OCI-LY3 (cell line): ENCODE data around the gene SLC4A7.
"Not testable (repeated sequence)": the region's sequence is repeated elsewhere in the genome, so short reads cannot be mapped to it uniquely, and the experiment has no call there.

Experiments
- H2AFZ ChIP-seq: fragments of 200-600, 300-600 bp; shearing (Covaris generic); 2 replicates; pipeline ENCODE4 v1.6.0; 2014; ENCODE audit warnings: antibody characterized with exemption, low read depth, low read length
- H3K27ac ChIP-seq: fragments of 200-600, 300-600 bp; sonication (generic); 2 replicates; pipeline ENCODE4 v1.5.1; 2014; ENCODE audit warnings: mild to moderate bottlenecking, low read length, moderate library complexity, mixed read lengths
- H3K27me3 ChIP-seq: fragments of 200-600, 300-600 bp; sonication (generic); 2 replicates; pipeline ENCODE4 v1.6.1; 2014; ENCODE audit warnings: low read depth, low read length, mixed read lengths
- H3K36me3 ChIP-seq: fragments of 200-600, 300-600 bp; sonication (generic); replicated peaks from 2 replicates; pipeline ENCODE3; 2014; ENCODE audit warnings: low read depth, low read length, mixed read lengths
- H3K4me1 ChIP-seq: fragments of 300-600, 200-600 bp; sonication (generic); 2 replicates; pipeline ENCODE4 v1.6.1; 2014; ENCODE audit warnings: low read length, mixed read lengths
- H3K4me2 ChIP-seq: fragments of 200-600, 300-600 bp; sonication (generic); 2 replicates; pipeline ENCODE4 v1.6.1; 2014; ENCODE audit warnings: low read length, mixed read lengths
- H3K4me3 ChIP-seq: fragments of 300-600, 200-600 bp; sonication (generic); 2 replicates; pipeline ENCODE4 v1.5.1; 2014; ENCODE audit warnings: antibody characterized with exemption, mild to moderate bottlenecking, low read length, moderate library complexity
- H3K79me2 ChIP-seq: fragments of 300-600, 200-600 bp; shearing (Covaris generic); 2 replicates; pipeline ENCODE4 v1.6.1; 2014; ENCODE audit warnings: mild to moderate bottlenecking, low read length, mixed read lengths
- H3K9ac ChIP-seq: fragments of 300-600, 200-600 bp; shearing (Covaris generic); 2 replicates; pipeline ENCODE4 v1.6.0; 2014; ENCODE audit warnings: mild to moderate bottlenecking, low read length, moderate library complexity
- H3K9me3 ChIP-seq: fragments of 200-600, 300-600 bp; shearing (Covaris generic); 2 replicates; pipeline ENCODE4 v1.6.1; 2014; ENCODE audit warnings: low read length, mixed read lengths; ENCODE audit not compliant: insufficient read depth
- H4K20me1 ChIP-seq: fragments of 200-600, 300-600 bp; sonication (generic); 2 replicates; pipeline ENCODE4 v1.6.1; 2016; ENCODE audit warnings: low read length, mixed read lengths; ENCODE audit not compliant: insufficient read depth
- EZH2phosphoT487 ChIP-seq: fragments of 200-600 bp; shearing (Covaris generic); IDR thresholded peaks from 2 replicates; pipeline ENCODE4 v1.6.1; 2018; ENCODE audit warnings: antibody characterized with exemption, mixed run types, low read depth
- TF ChIP-seq, protein P1 (sequence below): fragments of 200-600, 300-600 bp; sonication (generic); IDR thresholded peaks from 2 replicates; pipeline ENCODE4 v1.5.1; 2014; ENCODE audit warnings: antibody characterized with exemption, low read length, low read depth

The SLC4A7 gene

DNA sequence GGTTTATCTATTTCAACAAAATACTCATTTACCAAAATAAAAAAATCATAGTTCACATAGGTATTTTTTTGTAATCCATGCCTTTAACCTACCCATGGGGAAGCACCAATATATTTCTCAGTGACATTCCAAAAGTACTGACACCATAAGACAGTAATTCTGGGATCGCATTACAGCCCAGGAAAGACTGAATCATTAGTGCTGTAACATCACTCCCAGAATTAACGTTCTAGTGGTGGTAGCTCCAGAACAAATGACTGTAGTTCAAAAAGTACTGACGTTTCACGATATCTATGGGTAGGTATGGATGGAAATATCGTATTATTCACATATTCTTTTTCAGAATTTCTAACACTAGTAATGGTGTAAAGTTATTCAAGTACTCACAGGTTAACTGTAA is 60.7 kb downstream of the SLC4A7 start:
- Histone ChIP-seq H3K9me3 (no peaks in the 10 kb centered on the region), H3K4me3 (no peak overlapping the region), H2AFZ (no peak overlapping the region), H3K4me2 (no peak overlapping the region), H3K36me3 (peaks cover 45% of the 10 kb centered on the region), H3K27me3 (no peaks in the 10 kb centered on the region), H3K9ac (no peak overlapping the region), H3K27ac (no peak overlapping the region), H3K79me2 (peaks cover 5% of the 10 kb centered on the region; the same call in 1 of the 2 replicates), H3K4me1 (no peaks in the 10 kb centered on the region), H4K20me1 (no peaks in the 10 kb centered on the region)
- TF ChIP-seq, protein P1, sequence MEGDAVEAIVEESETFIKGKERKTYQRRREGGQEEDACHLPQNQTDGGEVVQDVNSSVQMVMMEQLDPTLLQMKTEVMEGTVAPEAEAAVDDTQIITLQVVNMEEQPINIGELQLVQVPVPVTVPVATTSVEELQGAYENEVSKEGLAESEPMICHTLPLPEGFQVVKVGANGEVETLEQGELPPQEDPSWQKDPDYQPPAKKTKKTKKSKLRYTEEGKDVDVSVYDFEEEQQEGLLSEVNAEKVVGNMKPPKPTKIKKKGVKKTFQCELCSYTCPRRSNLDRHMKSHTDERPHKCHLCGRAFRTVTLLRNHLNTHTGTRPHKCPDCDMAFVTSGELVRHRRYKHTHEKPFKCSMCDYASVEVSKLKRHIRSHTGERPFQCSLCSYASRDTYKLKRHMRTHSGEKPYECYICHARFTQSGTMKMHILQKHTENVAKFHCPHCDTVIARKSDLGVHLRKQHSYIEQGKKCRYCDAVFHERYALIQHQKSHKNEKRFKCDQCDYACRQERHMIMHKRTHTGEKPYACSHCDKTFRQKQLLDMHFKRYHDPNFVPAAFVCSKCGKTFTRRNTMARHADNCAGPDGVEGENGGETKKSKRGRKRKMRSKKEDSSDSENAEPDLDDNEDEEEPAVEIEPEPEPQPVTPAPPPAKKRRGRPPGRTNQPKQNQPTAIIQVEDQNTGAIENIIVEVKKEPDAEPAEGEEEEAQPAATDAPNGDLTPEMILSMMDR, result no peak
- no peak for TF ChIP-seq EZH2phosphoT487

DNA sequence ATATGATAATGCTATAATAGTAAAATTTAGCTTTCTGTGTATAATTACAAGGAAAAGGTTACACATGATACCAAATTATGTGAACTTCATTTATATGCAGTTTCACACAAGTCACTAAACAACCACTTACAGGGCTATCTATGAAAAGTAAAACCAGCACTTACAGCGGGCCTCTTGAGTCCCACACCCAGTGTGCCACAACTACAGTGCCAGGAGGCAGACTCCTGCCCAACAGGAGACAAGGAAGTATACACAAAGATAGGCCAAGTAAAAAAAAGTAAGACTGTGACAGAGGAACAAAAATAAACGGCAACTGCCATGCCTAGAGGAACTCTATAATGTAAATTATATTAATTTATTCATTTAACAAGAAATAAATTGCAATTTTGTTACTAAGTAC is 61.6 kb downstream of the SLC4A7 start:
- Histone ChIP-seq H3K27me3 (no peaks in the 10 kb centered on the region), H3K27ac (no peak overlapping the region), H2AFZ (no peak overlapping the region), H3K4me1 (no peaks in the 10 kb centered on the region), H3K9ac (no peak overlapping the region), H3K9me3 (no peaks in the 10 kb centered on the region), H4K20me1 (no peaks in the 10 kb centered on the region), H3K4me2 (no peak overlapping the region), H3K4me3 (no peak overlapping the region), H3K79me2 (peaks cover 5% of the 10 kb centered on the region; the same call in 1 of the 2 replicates), H3K36me3 (peaks cover 48% of the 10 kb centered on the region)
- TF ChIP-seq, protein P1, result no peak
- no peak for TF ChIP-seq EZH2phosphoT487

DNA sequence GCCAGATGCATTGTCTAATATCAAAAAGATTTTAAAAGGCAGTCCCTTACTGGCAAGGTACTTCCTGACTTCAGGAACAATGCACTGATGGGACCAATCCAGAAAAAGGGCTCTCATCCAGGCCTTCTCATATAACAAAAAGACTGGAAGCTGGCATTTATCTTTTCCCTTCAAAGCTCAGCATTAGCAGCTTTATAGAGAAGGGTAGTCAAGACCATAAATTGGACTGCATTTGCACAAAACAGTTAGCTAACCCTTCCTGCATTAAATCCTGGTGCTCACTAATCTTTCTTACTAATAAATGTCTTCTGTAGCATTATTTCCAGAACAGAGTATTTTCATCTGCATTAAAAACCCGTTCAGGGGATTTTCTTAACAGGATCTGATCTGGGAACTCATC is 69.0 kb downstream of the SLC4A7 start:
- no peak overlapping the region for H3K27ac ChIP-seq
- H3K9ac ChIP-seq, result no peak overlapping the region
- H3K4me2 ChIP-seq, result no peak overlapping the region
- peaks cover 61% of the 10 kb centered on the region for H3K36me3 ChIP-seq
- H3K79me2 ChIP-seq, result no peaks in the 10 kb centered on the region
- TF ChIP-seq EZH2phosphoT487, result no peak
- TF ChIP-seq, protein P1, result no peak
- no peak overlapping the region for H3K4me3 ChIP-seq
- no peak overlapping the region for H2AFZ ChIP-seq
- H3K9me3 ChIP-seq, result no peaks in the 10 kb centered on the region
- H3K27me3 ChIP-seq, result no peaks in the 10 kb centered on the region
- H4K20me1 ChIP-seq, result no peaks in the 10 kb centered on the region
- H3K4me1 ChIP-seq, result peaks cover 8% of the 10 kb centered on the region

DNA sequence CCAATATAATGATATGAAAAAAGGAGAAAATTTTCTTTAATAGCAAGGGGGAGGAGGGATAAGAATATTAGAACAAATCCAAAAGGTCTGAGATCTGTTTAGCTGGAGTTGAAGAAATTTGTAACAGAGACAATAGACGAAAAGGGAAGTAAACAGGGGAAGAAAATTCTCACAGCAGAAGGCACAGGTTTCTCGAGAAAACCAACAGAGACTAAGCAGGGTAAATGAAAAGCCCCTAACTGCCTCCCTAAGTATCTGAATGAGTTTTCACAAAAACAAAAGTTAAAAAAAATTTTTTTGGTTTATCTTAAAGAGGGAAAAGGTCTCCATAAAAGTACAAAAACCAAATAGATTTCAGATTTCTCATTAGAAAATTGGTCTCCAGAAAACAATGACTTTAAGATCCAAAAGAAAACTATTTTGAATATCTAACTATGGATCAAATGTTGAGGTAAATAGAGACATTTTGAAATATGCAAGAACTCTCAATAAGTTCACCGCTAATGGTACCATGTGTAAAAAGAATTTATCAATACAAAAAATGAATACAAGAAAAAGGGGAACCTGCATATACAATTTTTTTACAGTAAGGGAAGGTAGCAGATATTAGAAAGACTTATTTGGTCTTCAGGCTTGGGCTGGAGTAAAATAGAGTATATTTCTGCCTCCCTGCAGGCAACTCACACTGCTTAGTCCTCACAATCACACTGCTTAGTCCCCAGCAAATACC is 91.1 kb downstream of the SLC4A7 start:
- H4K20me1 ChIP-seq, result no peaks in the 10 kb centered on the region
- H3K79me2 ChIP-seq, result peaks cover 21% of the 10 kb centered on the region
- H3K4me3 ChIP-seq, result peak overlapping the region; percentile 33

DNA sequence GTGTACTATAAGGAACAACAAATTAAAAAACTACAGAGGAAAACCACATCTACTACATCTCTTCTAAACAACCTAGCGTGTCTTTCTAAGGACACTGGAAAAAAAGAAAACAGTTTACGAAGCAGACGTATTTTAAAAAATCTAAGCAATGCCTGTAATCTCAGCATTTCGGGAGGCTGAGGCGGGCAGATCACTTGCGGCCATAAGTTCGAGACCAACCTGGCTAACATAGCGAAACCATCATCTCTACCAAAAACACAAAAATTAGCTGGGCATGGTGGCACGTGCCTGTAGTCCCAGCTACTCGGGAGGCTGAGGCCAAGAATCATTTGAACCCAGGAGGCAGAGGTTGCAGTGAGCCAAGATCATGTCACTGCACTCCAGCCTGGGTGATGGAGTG is 91.8 kb downstream of the SLC4A7 start:
- Histone ChIP-seq H3K4me1 (peaks cover 52% of the 10 kb centered on the region), H3K4me2 (peak overlapping the region; percentile 56), H3K79me2 (peaks cover 21% of the 10 kb centered on the region), H3K9ac (peak overlapping the region; percentile 57), H3K27ac (peak overlapping the region; percentile 94), H3K36me3 (peaks cover 43% of the 10 kb centered on the region), H3K4me3 (0 out of 2 replicates have a peak overlapping the region, but pooled peaks have one; percentile 1)
- not testable (repeated sequence) for H3K27me3 ChIP-seq, H3K9me3 ChIP-seq, H2AFZ ChIP-seq, H4K20me1 ChIP-seq

More for the DNA sequence above, 91.1 kb downstream of the SLC4A7 start:
- no peaks in the 10 kb centered on the region for H3K9me3 ChIP-seq
- H3K27me3 ChIP-seq, result no peaks in the 10 kb centered on the region
- peaks cover 47% of the 10 kb centered on the region for H3K36me3 ChIP-seq
- H3K9ac ChIP-seq, result peak overlapping the region; percentile 57
- H2AFZ ChIP-seq, result no peak overlapping the region
- TF ChIP-seq, protein P1, result no peak
- no peak for TF ChIP-seq EZH2phosphoT487
- peaks cover 52% of the 10 kb centered on the region for H3K4me1 ChIP-seq
- H3K4me2 ChIP-seq, result peak overlapping the region; percentile 56
- H3K27ac ChIP-seq, result peak overlapping the region; percentile 94
